A549 (cell line): ENCODE results near the gene LCE2D. TPM values are rescaled to one million over a fixed set of nuclear protein-coding genes. Genes with fewer than 3 reads are reported as not detected.

ENCODE experiments used
- polyA plus RNA-seq, 4 experiments: library from polyadenylated mRNA; depleted of rRNA in 3 of 4; stranded (reverse); fragments of >200 nt; fragmentation: RNase III in 1 of 4; extraction: RNeasy Plus Mini Kit Qiagen cat#74134 plus additional on column Dnase treatment in 1 of 4; gene quantifications; 2 replicates in 3 of 4; 3 replicates in 1 of 4; pipeline ENCODE4 v1.2.3, GENCODE V29; 2011 to 2017
- small RNA-seq, 6 experiments: library from RNA; depleted of rRNA; stranded (forward); fragments of <200 nt; gene quantifications; one replicate each; pipeline ENCODE3, GENCODE V24; 2012

The LCE2D gene
- polyA plus RNA-seq, 2 of the 4 experiments (the other 2 are of a cell fraction): not detected

Small RNAs within 50 kb of the gene (small RNA-seq; reads per million reads assigned to genes)
- gene LCE3A (0 to 0.69 (median 0) reads per million in 6 experiments), gene LCE3B (0 reads per million in 6 experiments)

Other genes starting within 250 kb of the LCE2D start
- not detected in 2 replicates for gene CRNN, start 249.1 kb upstream of the LCE2D start, polyA plus RNA-seq (2011; rRNA removed)
- not detected in 3 replicates for gene CRNN, start 249.1 kb upstream of the LCE2D start, polyA plus RNA-seq (2017; fragmentation: RNase III; extraction: RNeasy Plus Mini Kit Qiagen cat#74134 plus additional on column Dnase treatment)
- gene LCE5A, start 152.6 kb upstream of the LCE2D start, polyA plus RNA-seq (2011; rRNA removed): not detected in 2 replicates
- gene LCE5A, start 152.6 kb upstream of the LCE2D start, polyA plus RNA-seq (2017; fragmentation: RNase III; extraction: RNeasy Plus Mini Kit Qiagen cat#74134 plus additional on column Dnase treatment): not detected in 3 replicates
- 0.47 and 0.50 TPM in 2 replicates for gene CRCT1, start 148.9 kb upstream of the LCE2D start, polyA plus RNA-seq (2011; rRNA removed)
- 0.14 TPM in 1 of 3 replicates, not detected in the others for gene CRCT1, start 148.9 kb upstream of the LCE2D start, polyA plus RNA-seq (2017; fragmentation: RNase III; extraction: RNeasy Plus Mini Kit Qiagen cat#74134 plus additional on column Dnase treatment)
- not detected in 2 replicates for gene LCE3E, start 96.6 kb upstream of the LCE2D start, polyA plus RNA-seq (2011; rRNA removed)
- not detected in 3 replicates for gene LCE3E, start 96.6 kb upstream of the LCE2D start, polyA plus RNA-seq (2017; fragmentation: RNase III; extraction: RNeasy Plus Mini Kit Qiagen cat#74134 plus additional on column Dnase treatment)
- gene LCE3D, start 82.9 kb upstream of the LCE2D start, polyA plus RNA-seq (2011; rRNA removed): 0.23 and 0.36 TPM in 2 replicates
- gene LCE3D, start 82.9 kb upstream of the LCE2D start, polyA plus RNA-seq (2017; fragmentation: RNase III; extraction: RNeasy Plus Mini Kit Qiagen cat#74134 plus additional on column Dnase treatment): 0.18 to 0.39 TPM (median 0.18 TPM) in 3 replicates
- not detected in 2 replicates for gene LCE3C, start 63.1 kb upstream of the LCE2D start, polyA plus RNA-seq (2011; rRNA removed)
- not detected in 3 replicates for gene LCE3C, start 63.1 kb upstream of the LCE2D start, polyA plus RNA-seq (2017; fragmentation: RNase III; extraction: RNeasy Plus Mini Kit Qiagen cat#74134 plus additional on column Dnase treatment)
- gene LCE3B, start 49.6 kb upstream of the LCE2D start, polyA plus RNA-seq (2011; rRNA removed): not detected in 2 replicates
- not detected in 3 replicates for gene LCE3B, start 49.6 kb upstream of the LCE2D start, polyA plus RNA-seq (2017; fragmentation: RNase III; extraction: RNeasy Plus Mini Kit Qiagen cat#74134 plus additional on column Dnase treatment)
- gene LCE3A, start 40.3 kb upstream of the LCE2D start, polyA plus RNA-seq (2011; rRNA removed): not detected in 2 replicates
- not detected in 3 replicates for gene LCE3A, start 40.3 kb upstream of the LCE2D start, polyA plus RNA-seq (2017; fragmentation: RNase III; extraction: RNeasy Plus Mini Kit Qiagen cat#74134 plus additional on column Dnase treatment)
- not detected in 2 replicates for gene LCE2C, start 11.9 kb downstream of the LCE2D start, polyA plus RNA-seq (2011; rRNA removed)
- gene LCE2C, start 11.9 kb downstream of the LCE2D start, polyA plus RNA-seq (2017; fragmentation: RNase III; extraction: RNeasy Plus Mini Kit Qiagen cat#74134 plus additional on column Dnase treatment): not detected in 3 replicates
- gene LCE2B, start 22.7 kb downstream of the LCE2D start, polyA plus RNA-seq (2011; rRNA removed): not detected in 2 replicates
- not detected in 3 replicates for gene LCE2B, start 22.7 kb downstream of the LCE2D start, polyA plus RNA-seq (2017; fragmentation: RNase III; extraction: RNeasy Plus Mini Kit Qiagen cat#74134 plus additional on column Dnase treatment)
- not detected in 2 replicates for gene LCE2A, start 35.0 kb downstream of the LCE2D start, polyA plus RNA-seq (2011; rRNA removed)
- not detected in 3 replicates for gene LCE2A, start 35.0 kb downstream of the LCE2D start, polyA plus RNA-seq (2017; fragmentation: RNase III; extraction: RNeasy Plus Mini Kit Qiagen cat#74134 plus additional on column Dnase treatment)
- gene LCE4A, start 44.8 kb downstream of the LCE2D start, polyA plus RNA-seq (2011; rRNA removed): not detected in 2 replicates
- gene LCE4A, start 44.8 kb downstream of the LCE2D start, polyA plus RNA-seq (2017; fragmentation: RNase III; extraction: RNeasy Plus Mini Kit Qiagen cat#74134 plus additional on column Dnase treatment): not detected in 3 replicates
- gene KPRP, start 94.6 kb downstream of the LCE2D start, polyA plus RNA-seq (2011; rRNA removed): not detected in 2 replicates
- not detected in 3 replicates for gene KPRP, start 94.6 kb downstream of the LCE2D start, polyA plus RNA-seq (2017; fragmentation: RNase III; extraction: RNeasy Plus Mini Kit Qiagen cat#74134 plus additional on column Dnase treatment)
- not detected in 2 replicates for gene LCE1F, start 111.8 kb downstream of the LCE2D start, polyA plus RNA-seq (2011; rRNA removed)
- gene LCE1F, start 111.8 kb downstream of the LCE2D start, polyA plus RNA-seq (2017; fragmentation: RNase III; extraction: RNeasy Plus Mini Kit Qiagen cat#74134 plus additional on column Dnase treatment): not detected in 3 replicates
- gene LCE1E, start 122.9 kb downstream of the LCE2D start, polyA plus RNA-seq (2011; rRNA removed): not detected in 2 replicates
- gene LCE1E, start 122.9 kb downstream of the LCE2D start, polyA plus RNA-seq (2017; fragmentation: RNase III; extraction: RNeasy Plus Mini Kit Qiagen cat#74134 plus additional on column Dnase treatment): not detected in 3 replicates
- gene LCE1D, start 133.3 kb downstream of the LCE2D start, polyA plus RNA-seq (2011; rRNA removed): not detected in 2 replicates
- gene LCE1D, start 133.3 kb downstream of the LCE2D start, polyA plus RNA-seq (2017; fragmentation: RNase III; extraction: RNeasy Plus Mini Kit Qiagen cat#74134 plus additional on column Dnase treatment): not detected in 3 replicates
- not detected in 2 replicates for gene LCE1C, start 143.3 kb downstream of the LCE2D start, polyA plus RNA-seq (2011; rRNA removed)
- gene LCE1C, start 143.3 kb downstream of the LCE2D start, polyA plus RNA-seq (2017; fragmentation: RNase III; extraction: RNeasy Plus Mini Kit Qiagen cat#74134 plus additional on column Dnase treatment): not detected in 3 replicates
- gene LCE1B, start 148.6 kb downstream of the LCE2D start, polyA plus RNA-seq (2011; rRNA removed): not detected in 2 replicates
- not detected in 3 replicates for gene LCE1B, start 148.6 kb downstream of the LCE2D start, polyA plus RNA-seq (2017; fragmentation: RNase III; extraction: RNeasy Plus Mini Kit Qiagen cat#74134 plus additional on column Dnase treatment)
- gene LCE1A, start 164.1 kb downstream of the LCE2D start, polyA plus RNA-seq (2011; rRNA removed): not detected in 2 replicates
- gene LCE1A, start 164.1 kb downstream of the LCE2D start, polyA plus RNA-seq (2017; fragmentation: RNase III; extraction: RNeasy Plus Mini Kit Qiagen cat#74134 plus additional on column Dnase treatment): not detected in 3 replicates
- gene LCE6A, start 179.5 kb downstream of the LCE2D start, polyA plus RNA-seq (2011; rRNA removed): not detected in 2 replicates
- gene LCE6A, start 179.5 kb downstream of the LCE2D start, polyA plus RNA-seq (2017; fragmentation: RNase III; extraction: RNeasy Plus Mini Kit Qiagen cat#74134 plus additional on column Dnase treatment): not detected in 3 replicates
- not detected in 2 replicates for gene LCE7A, start 196.6 kb downstream of the LCE2D start, polyA plus RNA-seq (2011; rRNA removed)
- gene LCE7A, start 196.6 kb downstream of the LCE2D start, polyA plus RNA-seq (2017; fragmentation: RNase III; extraction: RNeasy Plus Mini Kit Qiagen cat#74134 plus additional on column Dnase treatment): not detected in 3 replicates
- not detected in 2 replicates for gene SMCP, start 214.9 kb downstream of the LCE2D start, polyA plus RNA-seq (2011; rRNA removed)
- gene SMCP, start 214.9 kb downstream of the LCE2D start, polyA plus RNA-seq (2017; fragmentation: RNase III; extraction: RNeasy Plus Mini Kit Qiagen cat#74134 plus additional on column Dnase treatment): not detected in 3 replicates
- gene IVL, start 245.2 kb downstream of the LCE2D start, polyA plus RNA-seq (2011; rRNA removed): not detected in 2 replicates
- not detected in 3 replicates for gene IVL, start 245.2 kb downstream of the LCE2D start, polyA plus RNA-seq (2017; fragmentation: RNase III; extraction: RNeasy Plus Mini Kit Qiagen cat#74134 plus additional on column Dnase treatment)